ENCODE data around the gene ZNF511.

DNA sequence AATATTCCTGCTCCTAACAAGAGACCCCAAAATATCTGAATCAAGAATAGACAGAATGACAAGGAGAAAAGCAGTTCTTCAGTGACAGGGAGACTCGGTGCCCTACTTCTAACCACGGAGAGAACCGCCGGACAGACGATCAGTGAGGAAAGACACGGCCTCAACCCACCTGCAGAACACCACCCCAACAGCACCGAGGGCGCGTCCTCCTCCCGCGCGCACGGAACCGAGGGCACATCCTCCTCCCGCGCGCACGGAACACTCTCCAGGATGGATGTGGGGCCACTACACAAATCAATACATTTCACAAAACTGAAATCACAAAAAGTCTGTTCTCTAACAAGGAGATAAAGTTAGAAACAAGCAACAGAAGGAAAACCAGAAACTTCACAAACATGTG lies 22.3 kb upstream of the ZNF511 start:
- TF ChIP-seq EZH2phosphoT487 (IDR thresholded peaks at IDR 0.05; ENCODE audit: insufficient read depth, low read depth), result no peak
- TF ChIP-seq EZH2 (IDR thresholded peaks at IDR 0.05; ENCODE audit: insufficient read depth, poor library complexity, severe bottlenecking), result no peak

All from GM23248 (cell line).